GM21528 (cell line): ENCODE measurements around the gene NFKBIZ.
"Not testable (repeated sequence)": the region's sequence is repeated elsewhere in the genome, so short reads cannot be mapped to it uniquely, and the experiment has no call there.

Source experiments
- ATAC-seq: cut with Tn5 transposase; IDR thresholded peaks from one replicate; pipeline ENCODE4 v1.9.1; 2021; ENCODE audit warnings: mild to moderate bottlenecking, moderate library complexity; ENCODE audit not compliant: unreplicated experiment, low FRiP score

Gene NFKBIZ

GRCh38 chr3:101867996-101868395 lies 18.7 kb downstream of the NFKBIZ start:
- no peak for ATAC-seq

- ATAC-seq = no peak
These were observed 19.5 kb downstream of the NFKBIZ start for GRCh38 chr3:101868534-101869464.

DNA sequence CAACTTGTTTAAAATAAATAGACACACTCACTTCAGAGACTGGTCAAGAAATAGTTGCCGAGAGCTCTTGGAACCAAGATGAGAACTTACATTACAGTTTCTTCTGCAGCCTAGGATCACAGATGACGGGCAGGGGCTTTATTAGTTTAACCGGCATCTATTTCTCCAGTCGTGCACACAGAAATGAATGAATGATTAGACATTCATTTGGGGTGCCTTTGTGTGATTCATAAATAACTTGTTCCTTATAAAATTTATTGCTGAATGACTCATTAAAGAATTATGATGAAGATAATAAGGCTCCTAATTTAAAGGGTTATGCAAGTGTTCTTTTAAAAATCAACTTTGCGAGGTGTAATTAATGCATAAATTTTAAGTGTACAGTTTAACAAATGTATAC lies 20.8 kb downstream of the NFKBIZ start:
- ATAC-seq = no peak

DNA sequence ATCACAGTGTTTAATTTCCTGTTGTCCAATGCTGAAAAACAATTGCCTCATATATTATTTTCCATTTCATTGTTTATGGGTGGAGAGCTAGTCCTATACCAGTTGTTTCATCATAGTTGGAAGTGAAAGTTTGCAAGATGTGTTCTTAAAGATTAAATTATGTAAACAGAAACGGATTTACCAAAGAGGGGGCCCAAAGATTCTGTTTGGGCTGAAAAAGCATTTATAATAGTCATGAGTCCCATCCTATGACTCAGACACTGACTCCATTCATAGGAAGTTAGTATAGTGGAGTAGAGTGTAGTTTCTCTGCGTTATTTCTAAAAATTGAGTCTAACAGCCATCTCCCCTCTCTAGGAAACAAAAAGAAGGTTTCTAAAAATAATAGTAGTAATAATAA lies 24.3 kb downstream of the NFKBIZ start:
- ATAC-seq = no peak

DNA sequence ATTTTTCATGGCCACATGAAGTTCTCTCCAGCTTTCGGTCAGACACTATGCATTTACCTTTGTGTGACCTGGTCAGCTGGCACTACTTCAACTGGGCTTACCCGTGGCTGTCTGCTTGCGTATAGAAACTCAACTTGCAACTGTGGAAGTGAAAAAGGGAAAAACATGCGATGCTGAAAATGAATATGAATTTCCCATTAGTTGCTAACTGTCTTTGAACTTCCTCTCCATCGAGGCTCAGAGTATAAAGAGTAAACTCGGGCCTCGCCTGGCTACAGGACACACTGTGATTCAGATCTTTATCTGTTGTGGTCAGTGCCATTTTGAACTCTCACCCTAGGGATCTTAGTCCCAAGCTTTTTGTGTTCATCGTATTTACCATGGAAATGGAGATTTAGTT lies 26.8 kb downstream of the NFKBIZ start:
- no peak for ATAC-seq

DNA sequence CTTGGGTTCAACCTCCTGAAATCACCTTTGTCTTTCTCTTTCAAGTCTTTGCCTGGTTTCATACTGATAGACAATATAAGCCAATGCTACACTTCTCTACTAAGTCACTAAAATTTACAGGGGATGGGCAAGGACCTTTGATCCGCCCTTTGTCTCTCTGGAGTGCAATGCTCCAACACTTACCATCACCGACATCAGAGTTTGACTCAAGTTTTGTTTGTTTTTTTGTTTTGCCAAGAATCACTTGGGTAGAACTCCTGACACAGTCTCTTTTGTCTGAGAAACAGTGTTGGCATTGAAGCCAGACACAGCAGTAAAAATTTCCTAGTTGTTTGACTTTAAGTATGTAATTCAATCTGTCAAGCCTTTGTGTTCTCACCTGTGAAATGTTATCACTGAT lies 29.3 kb downstream of the NFKBIZ start:
- ATAC-seq = no peak

- ATAC-seq = no peak
These were observed 29.8 kb downstream of the NFKBIZ start for GRCh38 chr3:101879102-101879501.

GRCh38 chr3:101879623-101880284 lies 30.4 kb downstream of the NFKBIZ start:
- ATAC-seq = no peak

GRCh38 chr3:101884776-101885175 lies 35.5 kb downstream of the NFKBIZ start:
- ATAC-seq = no peak

DNA sequence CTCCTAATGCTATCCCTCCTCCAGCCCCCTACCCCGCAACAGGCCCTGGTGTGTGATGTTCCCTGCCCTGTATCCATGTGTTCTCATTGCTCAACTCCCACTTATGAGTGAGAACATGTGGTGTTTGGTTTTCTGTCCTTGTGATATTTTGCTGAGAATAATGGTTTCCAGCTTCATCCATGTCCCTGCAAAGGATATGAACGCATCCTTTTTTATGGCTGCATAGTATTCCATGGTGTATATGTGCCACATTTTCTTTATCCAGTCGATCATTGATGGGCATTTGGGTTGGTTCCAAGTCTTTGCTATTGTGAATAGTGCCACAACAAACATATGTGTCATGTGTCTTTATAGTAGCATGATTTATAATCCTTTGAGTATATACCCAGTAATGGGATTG lies 36.3 kb downstream of the NFKBIZ start:
- not testable (repeated sequence) for ATAC-seq

DNA sequence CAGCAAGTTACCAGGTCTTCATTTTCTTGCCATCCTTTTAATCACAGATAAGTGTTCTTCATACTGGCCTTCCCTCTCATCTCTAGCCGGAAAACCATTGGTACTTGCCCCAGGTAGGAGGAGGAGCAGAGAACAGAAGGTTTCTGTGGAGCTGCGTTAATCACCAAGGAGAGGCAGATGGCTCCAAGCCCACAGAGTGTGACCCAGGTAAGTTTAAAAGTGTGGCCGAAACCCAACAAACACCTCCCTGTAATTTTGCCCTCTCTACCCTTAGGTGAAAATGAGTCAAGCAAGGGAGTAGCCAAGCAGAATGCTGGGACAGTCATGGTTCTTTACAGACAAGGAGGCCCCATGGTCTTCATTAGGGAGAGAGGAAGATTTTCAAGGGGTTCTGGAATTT lies 37.3 kb downstream of the NFKBIZ start:
- ATAC-seq = no peak

DNA sequence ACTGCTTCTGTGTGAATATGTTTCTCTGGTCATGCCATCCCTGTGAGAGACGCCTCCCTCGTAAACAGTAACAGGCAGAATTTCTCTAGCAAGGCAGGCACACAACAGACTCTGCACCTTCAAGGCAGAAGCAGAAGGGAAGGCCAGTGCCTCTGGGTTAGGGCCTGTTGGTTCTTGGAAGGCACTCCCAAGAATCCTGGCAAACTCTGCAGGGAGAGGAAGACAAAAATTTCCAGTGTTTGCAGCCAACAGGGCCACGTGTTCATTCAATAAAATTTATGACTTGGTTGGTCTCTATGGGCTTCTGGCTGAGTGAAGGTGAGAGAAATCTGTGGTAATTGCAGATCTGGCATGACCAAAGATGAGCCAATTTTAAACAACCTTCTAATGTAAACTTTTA lies 39.3 kb downstream of the NFKBIZ start:
- no peak for ATAC-seq

GRCh38 chr3:101890716-101891115 lies 41.4 kb downstream of the NFKBIZ start:
- no peak for ATAC-seq

DNA sequence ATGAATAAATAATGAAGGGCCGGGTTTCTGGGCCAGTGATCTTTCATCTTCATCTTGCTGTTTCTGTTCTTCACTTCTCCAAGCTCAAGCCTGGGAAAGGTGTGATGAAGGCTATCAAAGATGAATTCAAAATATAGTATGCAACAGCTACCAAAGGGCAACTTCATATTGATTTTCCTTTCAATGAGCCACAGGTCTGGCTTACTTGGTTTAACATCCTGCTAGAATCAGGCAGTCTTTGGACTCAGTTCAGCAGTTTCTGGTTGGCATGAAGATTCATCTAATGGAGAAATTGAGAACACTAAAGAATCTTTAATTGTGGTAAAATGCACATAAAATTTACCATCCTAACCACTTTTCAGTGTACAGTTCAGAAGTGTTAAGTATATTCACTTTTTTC lies 43.3 kb downstream of the NFKBIZ start:
- no peak for ATAC-seq

- no peak for ATAC-seq
These were observed 46.9 kb downstream of the NFKBIZ start for GRCh38 chr3:101896083-101896757.

- no peak for ATAC-seq
These were observed 47.7 kb downstream of the NFKBIZ start for GRCh38 chr3:101897013-101897412.

GRCh38 chr3:101898039-101898438 lies 48.7 kb downstream of the NFKBIZ start:
- ATAC-seq = no peak

DNA sequence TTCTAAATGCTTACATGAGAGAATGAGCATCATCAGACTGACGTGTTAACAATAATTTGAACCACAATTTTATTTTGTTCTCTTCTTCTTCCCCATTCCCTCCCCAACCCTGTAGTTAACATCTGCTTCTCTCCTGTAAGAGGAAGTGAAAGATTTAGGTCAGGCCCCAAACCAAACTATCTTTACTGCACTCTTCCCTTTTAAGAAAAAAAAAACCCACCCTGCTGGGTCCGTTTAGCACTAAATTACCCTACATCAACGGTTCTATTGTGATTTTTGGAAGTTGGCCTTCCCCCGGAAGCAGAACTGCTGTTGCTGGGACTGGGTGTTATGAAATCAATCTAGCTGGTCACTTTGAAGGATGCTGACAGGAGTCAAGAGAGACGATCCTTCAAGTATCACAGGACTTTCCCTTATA lies 49.4 kb downstream of the NFKBIZ start:
- ATAC-seq = peak; percentile 92

- no peak for ATAC-seq
These were observed 51.0 kb downstream of the NFKBIZ start for GRCh38 chr3:101900316-101900715.

GRCh38 chr3:101900736-101901135 lies 51.4 kb downstream of the NFKBIZ start:
- no peak for ATAC-seq

- ATAC-seq = peak; percentile 48
These were observed 52.7 kb downstream of the NFKBIZ start for GRCh38 chr3:101902041-101902440.
